GM23248 (cell line): Measurements from ENCODE around the gene TP63.

ENCODE experiments used
- EZH2 ChIP-seq: fragments of 200-600 bp; sonication (generic); IDR thresholded peaks from 2 replicates; pipeline ENCODE4 v1.6.1; 2018; ENCODE audit warnings: antibody characterized with exemption, mild to moderate bottlenecking; ENCODE audit not compliant: insufficient read depth, poor library complexity, severe bottlenecking
- EZH2phosphoT487 ChIP-seq: fragments of 200-600 bp; sonication (generic); IDR thresholded peaks from 2 replicates; pipeline ENCODE4 v1.6.1; 2018; ENCODE audit warnings: antibody characterized with exemption, moderate library complexity, mild to moderate bottlenecking, low read depth; ENCODE audit not compliant: insufficient read depth

GRCh38 chr3:189833996-189834395, 202.8 kb downstream of the TP63 start:
- TF ChIP-seq EZH2, result no peak
- no peak for TF ChIP-seq EZH2phosphoT487
